ENCODE results near the gene FOXO6. TPM values are rescaled to one million over a fixed set of nuclear protein-coding genes. Genes with fewer than 3 reads are reported as not detected.

FOXO6 gene
- total and polyA plus RNA-seq, 10 of the 15 experiments (the other 5 are each of a cell fraction or from before 2014, with no cell fraction given) = 0.37 TPM; not detected in 9

- Histone ChIP-seq H4K20me1 (ENCODE audit: control insufficient read depth, insufficient read depth) (no peaks in the 10 kb centered on the region), H3K9me3 (replicated peaks; ENCODE audit: control insufficient read depth, insufficient read depth, low read length) (no peaks in the 10 kb centered on the region), H3K4me3 (peak overlapping the region; percentile 47; the same call in 1 of the 2 replicates), H3K27me3 (replicated peaks in 1 of 2; ENCODE audit: control insufficient read depth in 2 of 2, insufficient read depth in 2 of 2, low read length in 1 of 2) (peaks cover 10 to 16% of the 10 kb centered on the region in 2 experiments; a peak in 3 of 4 replicates), H3K27ac (ENCODE audit: control insufficient read depth, insufficient read depth) (no peak overlapping the region), H3K79me2 (ENCODE audit: control insufficient read depth, insufficient read depth, low read length) (no peaks in the 10 kb centered on the region), H2AFZ (ENCODE audit: control insufficient read depth, low read depth, low read length) (0 out of 2 replicates have a peak overlapping the region, but pooled peaks have one; percentile 33), H3K4me2 (ENCODE audit: control insufficient read depth, insufficient read depth) (peak overlapping the region; percentile 62), H3K36me3 (ENCODE audit: control insufficient read depth in 2 of 2, insufficient read depth in 2 of 2, low read length in 1 of 2) (no peaks in the 10 kb centered on the region), H3K4me1 (ENCODE audit: control insufficient read depth, insufficient read depth, low read length) (peaks cover 5% of the 10 kb centered on the region; the same call in 1 of the 2 replicates), H3K9ac (ENCODE audit: control insufficient read depth, insufficient read depth, low read length) (no peak overlapping the region)
- FAIRE-seq (no peak), DNase-seq (ENCODE audit: low read depth, low spot score) (no peak), ATAC-seq (no peak)
- no peak for TF ChIP-seq JUND (IDR thresholded peaks at IDR 0.05; ENCODE audit: low read depth, low read length)
- TF ChIP-seq CBX5 (IDR thresholded peaks at IDR 0.05; ENCODE audit: low read depth) = no peak
- TF ChIP-seq BCL3 (IDR thresholded peaks at IDR 0.05; ENCODE audit: borderline replicate concordance, insufficient read depth, low read depth, low read length, poor library complexity, severe bottlenecking) = no peak
- TF ChIP-seq STAT3 (IDR thresholded peaks at IDR 0.05; ENCODE audit: low read depth, low read length) = no peak
- TF ChIP-seq CHD1 (IDR thresholded peaks at IDR 0.05; ENCODE audit: low read depth, low read length) = no peak
- no peak for TF ChIP-seq NBN (IDR thresholded peaks at IDR 0.05)
- TF ChIP-seq BRCA1 (IDR thresholded peaks at IDR 0.05; ENCODE audit: low read depth, low read length) = no peak
- no peak for TF ChIP-seq NR2F1 (conservative IDR thresholded peaks at IDR 0.05)
- TF ChIP-seq EP300 (IDR thresholded peaks at IDR 0.05; ENCODE audit: borderline replicate concordance in 1 of 2, control insufficient read depth in 1 of 2, low read depth in 2 of 2, low read length in 2 of 2) = no peak
- no peak for TF ChIP-seq RFX5 (IDR thresholded peaks at IDR 0.05; ENCODE audit: low read depth, low read length)
- no peak for TF ChIP-seq MYC (IDR thresholded peaks at IDR 0.05; ENCODE audit: insufficient read depth, insufficient read length, insufficient replicate concordance, low read length, severe bottlenecking)
- TF ChIP-seq KLF5 (IDR thresholded peaks at IDR 0.05; ENCODE audit: partially characterized antibody) = no peak
- TF ChIP-seq ZNF687 (IDR thresholded peaks at IDR 0.05) = no peak
- no peak for TF ChIP-seq BACH1 (IDR thresholded peaks at IDR 0.05; ENCODE audit: borderline replicate concordance)
- no peak for TF ChIP-seq SIX5 (IDR thresholded peaks at IDR 0.05; ENCODE audit: low read depth, low read length, severe bottlenecking)
- no peak for TF ChIP-seq NR2C1 (IDR thresholded peaks at IDR 0.05)
- TF ChIP-seq EGR1 (IDR thresholded peaks at IDR 0.05; ENCODE audit: borderline replicate concordance in 1 of 2, low read depth in 2 of 2, low read length in 2 of 2) = no peak
- no peak for TF ChIP-seq FOS (IDR thresholded peaks at IDR 0.05; ENCODE audit: borderline replicate concordance, extremely low read depth, insufficient read length)
- no TSS peak for BruUV-seq (replicated peaks)
- RAD21 ChIA-PET (ENCODE audit: unreplicated experiment) = interaction anchor here (0.5 to 2.0 kb wide), 5 partner anchors 10 to 58 kb away, joined by 3 to 15 read pairs (median 7); no protein-coding TSS in a partner anchor
- SMC1A ChIA-PET (ENCODE audit: uncharacterized antibody, unreplicated experiment) = interaction anchor here (0.6 to 1.6 kb wide), 4 partner anchors 17 to 117 kb away, joined by 3 to 7 read pairs (median 4); no protein-coding TSS in a partner anchor
- in situ Hi-C loops (cut with MboI) = no loop called here
- intact Hi-C loops (cut with micrococcal nuclease; ENCODE audit: unreplicated experiment) = no loop called here
- POLR2A ChIA-PET = interaction anchor here (1.1 kb wide), 1 partner anchor 17 kb away, joined by 3 read pairs; no protein-coding TSS in a partner anchor
- CTCF ChIA-PET = interaction anchor here (1.2 to 3.7 kb wide), 9 partner anchors 10 to 61 kb away, joined by 3 to 14 read pairs (median 4); no protein-coding TSS in a partner anchor
- WGBS (ENCODE audit: insufficient coverage, insufficient replicate concordance, low lambda C conversion rate, missing lambda C conversion rate) = 51% methylated on average over 12 of the region's 12 CpGs
Measured at GRCh38 chr1:41360074-41360785, 1.0 kb upstream of the FOXO6 start.
